OCI-M2 (cell line): ENCODE results near the gene SYTL2.
"Not testable (repeated sequence)": the region's sequence is repeated elsewhere in the genome, so short reads cannot be mapped to it uniquely, and the experiment has no call there.

ENCODE experiments used
- DNase-seq: peaks from one replicate; lab custom pipeline; 2025; ENCODE audit not compliant: unreplicated experiment; lab: John Stamatoyannopoulos, UW

SYTL2 gene

GRCh38 chr11:85798361-85798760, 12.6 kb downstream of the SYTL2 start:
- no peak for DNase-seq

GRCh38 chr11:85795712-85796487, 15.0 kb downstream of the SYTL2 start:
- DNase-seq: no peak

- DNase-seq: no peak
Measured at GRCh38 chr11:85791409-85791990, 19.4 kb downstream of the SYTL2 start.

- no peak for DNase-seq
Measured at GRCh38 chr11:85787809-85788760, 22.9 kb downstream of the SYTL2 start.

GRCh38 chr11:85787168-85787567, 23.8 kb downstream of the SYTL2 start:
- DNase-seq: no peak

- DNase-seq: no peak
Measured at GRCh38 chr11:85784480-85785265, 26.3 kb downstream of the SYTL2 start.

- no peak for DNase-seq
Measured at GRCh38 chr11:85783758-85784157, 27.2 kb downstream of the SYTL2 start.

- not testable (repeated sequence) for DNase-seq
Measured at GRCh38 chr11:85780780-85781517, 30.0 kb downstream of the SYTL2 start.

GRCh38 chr11:85779956-85780640, 30.8 kb downstream of the SYTL2 start:
- DNase-seq: no peak

- DNase-seq: not testable (repeated sequence)
Measured at GRCh38 chr11:85777603-85777972, 33.4 kb downstream of the SYTL2 start.

GRCh38 chr11:85776951-85777602, 33.9 kb downstream of the SYTL2 start:
- no peak for DNase-seq

- DNase-seq: no peak
Measured at GRCh38 chr11:85774256-85775101, 36.5 kb downstream of the SYTL2 start.

GRCh38 chr11:85772695-85773094, 38.2 kb downstream of the SYTL2 start:
- no peak for DNase-seq

GRCh38 chr11:85771568-85771967, 39.4 kb downstream of the SYTL2 start:
- DNase-seq: no peak

GRCh38 chr11:85769771-85770170, 41.2 kb downstream of the SYTL2 start:
- no peak for DNase-seq

- no peak for DNase-seq
Measured at GRCh38 chr11:85768473-85769146, 42.3 kb downstream of the SYTL2 start.

- DNase-seq: no peak
Measured at GRCh38 chr11:85767246-85767945, 43.5 kb downstream of the SYTL2 start.
